Suprapubic skin (tissue), 4 donors: Measurements from ENCODE around the gene KRTAP5-4.

Experiments used
- CTCF ChIP-seq, 2 donors: fragments of 200-600 bp in 1 of 2; fragments of 450-650 bp in 1 of 2; sonication (generic) in 1 of 2; IDR thresholded peaks; one replicate each; pipeline ENCODE4 v1.5.1; 2016 to 2019; ENCODE audit warnings: antibody characterized with exemption in 2 of 2, mild to moderate bottlenecking in 1 of 2, moderate library complexity in 1 of 2
- POLR2A ChIP-seq, 2 donors: fragments of 450-650 bp; IDR thresholded peaks; one replicate each; pipeline ENCODE4 v1.6.1; 2017; ENCODE audit warnings: antibody characterized with exemption in 2 of 2, mild to moderate bottlenecking in 2 of 2, moderate library complexity in 2 of 2
- POLR2AphosphoS5 ChIP-seq, 3 donors: sonication (generic); formaldehyde crosslinking; IDR thresholded peaks; one replicate each; pipeline ENCODE4 v1.6.1; 2017; ENCODE audit warnings: antibody characterized with exemption in 3 of 3

- TF ChIP-seq POLR2AphosphoS5 (IDR thresholded peaks at IDR 0.05) = no peak
- TF ChIP-seq CTCF (IDR thresholded peaks at IDR 0.05) = no peak
- no peak for TF ChIP-seq POLR2A (IDR thresholded peaks at IDR 0.05)
Measured at GRCh38 chr11:1636291-1636950, 14.5 kb upstream of the KRTAP5-4 start.
